HepG2 (cell line): ENCODE data around the gene NUBP1.

Source experiments
- CTCF ChIP-seq: sonication (generic); formaldehyde crosslinking; IDR thresholded peaks from 2 replicates; pipeline ENCODE4 v1.5.0; 2020; ENCODE audit warnings: mild to moderate bottlenecking, missing genetic modification reagents, moderate library complexity
- SIN3A ChIP-seq: IDR thresholded peaks from 2 replicates; pipeline ENCODE4 v1.6.1; 2011; ENCODE audit warnings: low read depth, mild to moderate bottlenecking, control low read depth, low read length, borderline replicate concordance
- YY1 ChIP-seq: IDR thresholded peaks from 2 replicates; pipeline ENCODE4 v1.6.1; 2011; ENCODE audit warnings: low read length, low read depth, moderate library complexity, mild to moderate bottlenecking; ENCODE audit not compliant: insufficient read depth, insufficient replicate concordance
- ZBTB7A ChIP-seq: sonication (generic); formaldehyde crosslinking; IDR thresholded peaks from 2 replicates; pipeline ENCODE4 v1.8.0; 2022; ENCODE audit warnings: mild to moderate bottlenecking, missing genetic modification reagents
- ZNF292 ChIP-seq: sonication (generic); formaldehyde crosslinking; IDR thresholded peaks from 2 replicates; pipeline ENCODE4 v1.8.1; 2022; ENCODE audit warnings: mild to moderate bottlenecking, low read depth, missing genetic modification reagents, borderline replicate concordance
- ZSCAN30 ChIP-seq: sonication (generic); formaldehyde crosslinking; IDR thresholded peaks from 2 replicates; pipeline ENCODE4 v1.5.0; 2020; ENCODE audit warnings: mild to moderate bottlenecking, missing genetic modification reagents

GRCh38 chr16:10760858-10761257, 17.2 kb downstream of the NUBP1 start:
- TF ChIP-seq SIN3A, result no peak
- no peak for TF ChIP-seq YY1
- no peak for TF ChIP-seq ZBTB7A (CRISPR knock-in tag)
- no peak for TF ChIP-seq CTCF (CRISPR knock-in tag)
- TF ChIP-seq ZNF292 (CRISPR knock-in tag), result no peak
- TF ChIP-seq ZSCAN30, result no peak
